Stomach (tissue), 4 donors: Measurements from ENCODE around the gene RPL38.

ENCODE experiments used
- CTCF ChIP-seq, 7 experiments: fragments of 450-650 bp in 4 of 7; fragments of 200-600 bp in 3 of 7; sonication (generic) in 3 of 7; IDR thresholded peaks; one replicate each; pipeline ENCODE4 v1.5.1; 2016 to 2019; ENCODE audit warnings: antibody characterized with exemption in 7 of 7, control low read depth in 2 of 7, mild to moderate bottlenecking in 1 of 7
- POLR2A ChIP-seq, 4 donors: fragments of 450-650 bp; IDR thresholded peaks; one replicate each; pipeline ENCODE4 v1.6.1; 2016; ENCODE audit warnings: antibody characterized with exemption in 4 of 4, control low read depth in 2 of 4, mild to moderate bottlenecking in 1 of 4, moderate library complexity in 1 of 4
- POLR2AphosphoS5 ChIP-seq, 3 donors: sonication (generic); formaldehyde crosslinking; IDR thresholded peaks; one replicate each; pipeline ENCODE4 v1.6.1; 2016; ENCODE audit warnings: antibody characterized with exemption in 3 of 3

- TF ChIP-seq CTCF (IDR thresholded peaks at IDR 0.05) (no peak), POLR2AphosphoS5 (IDR thresholded peaks at IDR 0.05) (no peak), POLR2A (IDR thresholded peaks at IDR 0.05) (no peak)
Observed at GRCh38 chr17:74226252-74226651, 22.8 kb downstream of the RPL38 start.
